GM12874 (cell line): Measurements from ENCODE around the gene KCNQ1.

Source experiments
- CTCF ChIP-seq: IDR thresholded peaks from 2 replicates; pipeline ENCODE4 v1.5.1; 2011; ENCODE audit warnings: low read depth, mild to moderate bottlenecking, control low read depth, low read length, moderate library complexity; ENCODE audit not compliant: insufficient read depth

Gene KCNQ1

GRCh38 chr11:2794046-2794967 lies 349.5 kb downstream of the KCNQ1 start:
- TF ChIP-seq CTCF, result no peak

DNA sequence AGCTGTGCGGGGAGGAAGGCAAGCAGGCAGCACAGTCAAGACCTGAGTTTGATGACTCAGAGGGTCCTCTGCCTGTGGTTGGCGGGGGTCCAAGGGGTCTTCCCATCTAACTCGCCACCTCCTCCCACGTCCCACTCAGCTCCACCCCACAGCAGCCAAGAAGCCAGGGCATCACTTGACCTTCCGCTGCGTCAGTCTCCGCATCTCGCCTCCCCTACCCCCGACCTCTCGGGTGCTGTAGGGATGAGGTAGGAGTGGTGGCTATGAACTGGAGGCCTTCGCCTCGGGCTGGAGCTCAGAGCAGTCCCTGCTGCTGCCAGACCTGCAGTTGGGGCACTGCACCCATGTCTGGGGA lies 350.1 kb downstream of the KCNQ1 start:
- TF ChIP-seq CTCF, result no peak

GRCh38 chr11:2795491-2795991 lies 350.7 kb downstream of the KCNQ1 start:
- no peak for TF ChIP-seq CTCF

DNA sequence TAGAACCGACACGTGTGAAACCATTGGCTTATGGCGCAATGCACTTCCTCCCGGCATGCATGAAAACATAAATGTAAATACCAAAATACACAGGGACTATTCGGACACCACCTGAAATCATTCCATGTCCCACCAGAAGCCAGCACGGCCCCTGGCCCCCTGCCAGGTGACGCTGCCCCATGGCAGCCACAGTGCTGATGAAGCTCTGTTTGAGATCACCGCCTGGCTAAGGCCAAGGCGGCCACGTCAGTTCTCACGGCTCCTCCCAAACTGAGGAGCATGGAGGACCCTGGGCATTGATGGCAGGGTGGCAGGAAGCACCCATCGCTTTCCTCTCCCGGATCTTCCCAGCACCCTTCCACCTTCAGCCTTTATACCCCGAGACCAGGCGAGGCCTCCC lies 351.3 kb downstream of the KCNQ1 start:
- no peak for TF ChIP-seq CTCF

GRCh38 chr11:2796508-2797113 lies 351.8 kb downstream of the KCNQ1 start:
- no peak for TF ChIP-seq CTCF

DNA sequence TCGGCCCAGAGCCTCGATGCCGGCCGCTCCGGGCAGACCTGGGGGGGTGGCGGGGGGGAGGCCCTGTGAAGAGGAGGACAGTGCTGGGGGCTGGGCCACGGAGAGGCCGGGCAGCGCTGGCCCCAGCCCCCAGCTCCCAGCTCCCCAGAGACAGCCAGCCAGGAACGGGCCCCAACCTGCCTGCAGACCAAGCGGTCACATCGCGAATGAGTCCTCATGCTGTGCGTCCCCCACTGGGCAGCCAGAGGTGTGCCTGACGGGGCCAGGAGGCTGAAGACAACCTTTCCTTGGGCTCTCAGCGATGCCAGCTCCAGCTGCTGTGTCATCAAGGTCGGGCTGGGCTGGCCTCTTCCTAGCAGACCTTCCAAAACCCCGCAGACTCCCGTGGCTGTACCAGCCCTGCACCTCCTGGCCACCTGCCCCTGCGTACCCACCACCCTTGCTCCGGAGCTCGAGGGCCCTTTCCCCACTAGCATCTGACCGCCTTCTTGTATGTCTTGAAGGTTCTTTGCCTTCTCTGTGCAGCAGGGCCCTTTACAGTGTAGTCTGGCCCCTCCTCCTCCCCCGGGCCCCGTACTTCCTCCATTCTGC lies 352.4 kb downstream of the KCNQ1 start:
- TF ChIP-seq CTCF, result no peak

GRCh38 chr11:2797741-2798361 lies 353.0 kb downstream of the KCNQ1 start:
- no peak for TF ChIP-seq CTCF
